H1 (cell line): ENCODE measurements around the gene SLC43A2. TPM values are rescaled to one million over a fixed set of nuclear protein-coding genes. Genes with fewer than 3 reads are reported as not detected.

Source experiments
- CTCF ChIA-PET: fragments of 300-600 bp; sonication (Branson Sonifier 250); formaldehyde crosslinking; loops from one replicate; lab custom pipeline; 2021; ENCODE audit not compliant: partially characterized antibody; lab: Charles Lee
- POLR2A ChIA-PET: fragments of 300-600 bp; sonication (Branson Sonifier 250); formaldehyde crosslinking; loops from one replicate; lab custom pipeline; 2021; ENCODE audit warnings: inconsistent platforms; ENCODE audit not compliant: partially characterized antibody; lab: Charles Lee
- DNase-seq, 2 experiments: peaks; one replicate each; pipeline versions ENCODE4 v3.0.0 to v3.0.0-alpha.2; 2010 to 2022; ENCODE audit warnings: low spot score in 2 of 2, low read depth in 1 of 2, mixed read lengths in 1 of 2
- FAIRE-seq: peaks from 2 replicates; lab custom pipeline; 2011; peaks lifted over from hg19 to GRCh38; lab: Jason Lieb, UNC
- H2AFZ ChIP-seq: 2 replicates; pipeline ENCODE4 v1.8.1; 2012; ENCODE audit warnings: low read length, inconsistent platforms
- H2AK5ac ChIP-seq: 2 replicates; pipeline ENCODE4 v1.6.1; 2013; ENCODE audit warnings: low read depth, low read length
- H2BK120ac ChIP-seq: replicated peaks from 2 replicates; pipeline ENCODE3; 2013; ENCODE audit warnings: low read depth, low read length, inconsistent platforms
- H2BK12ac ChIP-seq: 2 replicates; pipeline ENCODE4 v1.6.1; 2013; ENCODE audit warnings: low read depth, low read length
- H2BK15ac ChIP-seq: 2 replicates; pipeline ENCODE4 v1.6.1; 2013; ENCODE audit warnings: low read length
- H2BK20ac ChIP-seq: 2 replicates; pipeline ENCODE4 v1.6.1; 2013; ENCODE audit warnings: low read length
- H2BK5ac ChIP-seq: 2 replicates; pipeline ENCODE4 v1.6.1; 2013; ENCODE audit warnings: low read depth, low read length
- H3K14ac ChIP-seq: 2 replicates; pipeline ENCODE4 v1.6.1; 2013; ENCODE audit warnings: inconsistent platforms; ENCODE audit not compliant: insufficient read length
- H3K18ac ChIP-seq: 2 replicates; pipeline ENCODE4 v1.6.1; 2013; ENCODE audit warnings: low read length; ENCODE audit errors: extremely low read depth
- H3K23ac ChIP-seq: 2 replicates; pipeline ENCODE4 v1.6.1; 2013; ENCODE audit warnings: inconsistent platforms; ENCODE audit not compliant: insufficient read length
- H3K23me2 ChIP-seq: 2 replicates; pipeline ENCODE4 v1.6.1; 2013; ENCODE audit warnings: low read depth, low read length
- H3K27ac ChIP-seq: 2 replicates; pipeline ENCODE4 v1.6.1; 2011; ENCODE audit warnings: low read depth, low read length, inconsistent platforms
- H3K27me3 ChIP-seq, 4 experiments: replicated peaks in 1 of 4; 1 replicate in 1 of 4; 2 replicates in 3 of 4; pipeline versions ENCODE4 v1.6.1 to v1.8.1; 2011 to 2013; ENCODE audit warnings: low read length in 3 of 4, mild to moderate bottlenecking in 3 of 4, inconsistent platforms in 2 of 4, mixed read lengths in 2 of 4, moderate library complexity in 1 of 4; ENCODE audit not compliant: control insufficient read depth in 3 of 4, insufficient read depth in 3 of 4; ENCODE audit errors: extremely low read depth in 1 of 4
- H3K36me3 ChIP-seq, 4 experiments: 2 replicates each; pipeline versions ENCODE4 v1.6.1 to v1.8.1; 2011 to 2013; ENCODE audit warnings: mild to moderate bottlenecking in 4 of 4, low read length in 3 of 4, moderate library complexity in 2 of 4, control low read depth in 1 of 4, inconsistent platforms in 1 of 4; ENCODE audit not compliant: insufficient read depth in 4 of 4, control insufficient read depth in 2 of 4
- H3K4ac ChIP-seq: replicated peaks from 2 replicates; pipeline ENCODE3; 2013; ENCODE audit warnings: low read length, low read depth, mixed read lengths, inconsistent platforms; ENCODE audit not compliant: insufficient read length
- H3K4me1 ChIP-seq, 4 experiments: replicated peaks in 1 of 4; 1 replicate in 1 of 4; 2 replicates in 3 of 4; pipeline versions ENCODE4 v1.6.1 to v1.8.1; 2011 to 2013; ENCODE audit warnings: low read length in 3 of 4, inconsistent platforms in 2 of 4, mixed read lengths in 1 of 4; ENCODE audit not compliant: insufficient read depth in 4 of 4, control insufficient read depth in 3 of 4
- H3K4me2 ChIP-seq, 2 experiments: 2 replicates each; pipeline versions ENCODE4 v1.6.1 to v1.8.1; 2011 to 2013; ENCODE audit warnings: low read depth in 2 of 2, low read length in 2 of 2, control low read depth in 1 of 2, inconsistent platforms in 1 of 2, mild to moderate bottlenecking in 1 of 2; ENCODE audit not compliant: insufficient read depth in 1 of 2
- H3K4me3 ChIP-seq, 4 experiments: fragments of 200-600, 300-600 bp in 1 of 4; sonication (generic), shearing (Covaris generic), sonication (Bioruptor Twin) in 1 of 4; 2 replicates each; pipeline versions ENCODE4 v1.5.1 to v1.8.1; 2011 to 2016; ENCODE audit warnings: low read length in 4 of 4, low read depth in 3 of 4, control low read depth in 2 of 4, inconsistent platforms in 2 of 4, mild to moderate bottlenecking in 2 of 4, mixed read lengths in 1 of 4, moderate library complexity in 1 of 4; ENCODE audit not compliant: insufficient read depth in 2 of 4; ENCODE audit errors: extremely low read depth in 1 of 4
- H3K56ac ChIP-seq: replicated peaks from 2 replicates; pipeline ENCODE3; 2013; ENCODE audit warnings: low read depth, mild to moderate bottlenecking, mixed read lengths, low read length, inconsistent platforms; ENCODE audit not compliant: insufficient read length
- H3K79me1 ChIP-seq: 2 replicates; pipeline ENCODE4 v1.6.1; 2013; ENCODE audit warnings: low read depth, low read length, control low read depth
- H3K79me2 ChIP-seq, 2 experiments: 2 replicates each; pipeline versions ENCODE4 v1.6.1 to v1.8.1; 2012 to 2013; ENCODE audit warnings: low read length in 2 of 2, mild to moderate bottlenecking in 2 of 2, inconsistent platforms in 1 of 2; ENCODE audit not compliant: insufficient read depth in 2 of 2, control insufficient read depth in 1 of 2
- H3K9ac ChIP-seq, 4 experiments: replicated peaks in 1 of 4; 1 replicate in 1 of 4; 2 replicates in 3 of 4; pipeline versions ENCODE4 v1.6.1 to v1.8.1; 2011 to 2013; ENCODE audit warnings: low read depth in 3 of 4, low read length in 3 of 4, control low read depth in 2 of 4, mild to moderate bottlenecking in 2 of 4, moderate library complexity in 2 of 4, inconsistent platforms in 1 of 4; ENCODE audit errors: extremely low read depth in 1 of 4
- H3K9me3 ChIP-seq, 2 experiments: 2 replicates each; pipeline versions ENCODE4 v1.6.1 to v1.8.1; 2012 to 2013; ENCODE audit warnings: mild to moderate bottlenecking in 2 of 2, moderate library complexity in 2 of 2, control low read depth in 1 of 2, inconsistent platforms in 1 of 2, low read depth in 1 of 2, low read length in 1 of 2, mixed read lengths in 1 of 2; ENCODE audit not compliant: insufficient read depth in 2 of 2
- H4K20me1 ChIP-seq, 2 experiments: replicated peaks in 1 of 2; 2 replicates each; pipeline versions ENCODE3 to v1.8.1; 2011 to 2013; ENCODE audit warnings: inconsistent platforms in 2 of 2, low read length in 2 of 2, mild to moderate bottlenecking in 1 of 2; ENCODE audit not compliant: insufficient read depth in 2 of 2, control insufficient read depth in 1 of 2
- H4K5ac ChIP-seq: 2 replicates; pipeline ENCODE4 v1.6.1; 2013; ENCODE audit warnings: low read length, low read depth, mixed read lengths, inconsistent platforms; ENCODE audit not compliant: insufficient read length
- H4K8ac ChIP-seq: 2 replicates; pipeline ENCODE4 v1.8.0; 2013; ENCODE audit warnings: mild to moderate bottlenecking, moderate library complexity, low read length, inconsistent platforms; ENCODE audit not compliant: insufficient read depth; ENCODE audit errors: extremely low read depth
- H4K91ac ChIP-seq: replicated peaks from 2 replicates; pipeline ENCODE3; 2013; ENCODE audit warnings: low read length, mixed read lengths, inconsistent platforms; ENCODE audit not compliant: insufficient read length
- BCL11A ChIP-seq, 2 experiments: IDR thresholded peaks; one replicate each; pipeline ENCODE4 v1.6.1; 2011; ENCODE audit warnings: low read depth in 2 of 2, low read length in 2 of 2, mild to moderate bottlenecking in 2 of 2
- CHD1 ChIP-seq: IDR thresholded peaks from 2 replicates; pipeline ENCODE4 v1.6.1; 2012; ENCODE audit warnings: low read depth, low read length, improper control_type of control experiment
- CTCF ChIP-seq, 3 experiments: IDR thresholded peaks; 1 replicate in 2 of 3; 2 replicates in 1 of 3; pipeline versions ENCODE4 v1.5.1 to v1.6.1; 2011; ENCODE audit warnings: low read length in 3 of 3, mild to moderate bottlenecking in 3 of 3, inconsistent platforms in 2 of 3, low read depth in 1 of 3, moderate library complexity in 1 of 3; ENCODE audit not compliant: insufficient read depth in 1 of 3; ENCODE audit errors: control extremely low read depth in 1 of 3
- KDM5A ChIP-seq: fragments of 200-600 bp; IDR thresholded peaks from 2 replicates; pipeline ENCODE4 v1.7.1; 2012; ENCODE audit warnings: mild to moderate bottlenecking, low read length, inconsistent platforms, mixed read lengths
- RBBP5 ChIP-seq: IDR thresholded peaks from 2 replicates; pipeline ENCODE4 v1.7.1; 2012; ENCODE audit warnings: low read depth, mild to moderate bottlenecking, inconsistent platforms, low read length, moderate library complexity, borderline replicate concordance
- WGBS, 2 experiments: shearing (Covaris generic) in 1 of 2; methylation state at CpG; one replicate each; pipeline versions ENCODE4 v1.1.6 to v1.1.7; 2013 to 2015; ENCODE audit warnings: low lambda C conversion rate in 2 of 2, mixed read lengths in 2 of 2, inconsistent platforms in 1 of 2, low coverage in 1 of 2, missing lambda C conversion rate in 1 of 2; ENCODE audit not compliant: insufficient replicate concordance in 2 of 2, insufficient coverage in 1 of 2, insufficient read length in 1 of 2; ENCODE audit errors: extremely low coverage in 1 of 2, missing lambda C conversion rate in 1 of 2; 5-methylcytosine and 5-hydroxymethylcytosine counted together
- polyA plus RNA-seq, 7 experiments: library from polyadenylated mRNA; depleted of rRNA in 3 of 7; stranded (reverse) in 5 of 7; unstranded in 2 of 7; fragments of >200 nt in 5 of 7; fragments of 200-250 nt in 2 of 7; gene quantifications; 1 replicate in 5 of 7; 2 replicates in 1 of 7; 4 replicates in 1 of 7; pipeline versions ENCODE4 v1.2.1 to v1.2.3, GENCODE V29; 2011 to 2013; ENCODE audit warnings: missing spikeins in 2 of 7, mixed read lengths in 2 of 7
- total RNA-seq: library from RNA; stranded (reverse); fragmentation: NEBNext Ultra II Directional; extraction: Animal tissue kit (Norgen Biotek cat#: 25700); gene quantifications from 2 replicates; pipeline ENCODE4 v1.2.1, GENCODE V29; 2021

The SLC43A2 gene
- total and polyA plus RNA-seq, 2 of the 8 experiments (the other 6 are each of a cell fraction or from before 2014, with no cell fraction given), result 6.6 to 10.5 TPM

DNA sequence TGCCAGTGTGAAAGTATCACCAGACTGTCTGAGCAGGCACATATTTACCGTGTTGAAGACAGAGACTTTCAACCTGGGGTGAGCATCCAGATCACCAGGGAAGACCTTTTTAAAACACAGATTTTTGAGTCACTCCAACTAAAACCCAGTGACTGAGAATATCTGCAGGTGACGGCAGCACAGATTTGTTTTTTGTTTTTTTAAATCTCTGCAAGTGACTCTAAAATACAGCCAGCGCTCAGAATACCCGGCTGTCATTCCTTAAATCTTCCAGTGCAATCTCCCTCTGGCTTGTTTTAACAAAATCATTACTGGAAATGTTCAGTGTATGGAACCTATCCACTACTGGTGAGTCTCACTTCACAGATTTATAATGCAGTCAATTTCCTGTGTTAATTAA is 92.9 kb downstream of the SLC43A2 start:
- Histone ChIP-seq H3K36me3 (peaks cover 9 to 41% (median 30%) of the 10 kb centered on the region in 4 experiments; a peak in 7 of 8 replicates), H2BK12ac (no peak overlapping the region)
- POLR2A ChIA-PET, result interaction anchor here (0.6 kb wide), 1 partner anchor 46 kb away, joined by 3 read pairs; no protein-coding TSS in a partner anchor

More for the DNA sequence above, 92.9 kb downstream of the SLC43A2 start:
- H3K14ac ChIP-seq, result no peak overlapping the region
- no peaks in the 10 kb centered on the region for H3K79me1 ChIP-seq
- H3K4me3 ChIP-seq, result no peak overlapping the region
- H3K23ac ChIP-seq, result no peak overlapping the region
- H4K20me1 ChIP-seq, result peaks cover 3 to 4% of the 10 kb centered on the region in 2 experiments
- H2AFZ ChIP-seq, result no peak overlapping the region
- H3K4me1 ChIP-seq, result no peaks in the 10 kb centered on the region
- no peaks in the 10 kb centered on the region for H3K79me2 ChIP-seq
- H2AK5ac ChIP-seq, result no peak overlapping the region
- no peak overlapping the region for H3K4me2 ChIP-seq
- H3K9me3 ChIP-seq, result no peaks in the 10 kb centered on the region
- no peak overlapping the region for H4K8ac ChIP-seq
- H2BK15ac ChIP-seq, result no peak overlapping the region
- no peak overlapping the region for H4K5ac ChIP-seq
- DNase-seq (no peak), FAIRE-seq (no peak)
- H3K9ac ChIP-seq, result no peak overlapping the region
- H2BK20ac ChIP-seq, result no peak overlapping the region
- H2BK5ac ChIP-seq, result no peak overlapping the region
- no peaks in the 10 kb centered on the region for H3K23me2 ChIP-seq
- CTCF ChIA-PET, result interaction anchor here (0.6 to 1.4 kb wide), 2 partner anchors 19 to 117 kb away, joined by 4 to 5 read pairs; no protein-coding TSS in a partner anchor
- no peak overlapping the region for H4K91ac ChIP-seq
- no peak overlapping the region for H3K4ac ChIP-seq
- no peak overlapping the region for H3K56ac ChIP-seq
- TF ChIP-seq BCL11A (IDR thresholded peaks at IDR 0.05; ENCODE audit: low read depth in 2 of 2, low read length in 2 of 2) (no peak), CTCF (IDR thresholded peaks at IDR 0.05; ENCODE audit: control extremely low read depth in 1 of 3, insufficient read depth in 1 of 3, low read depth in 1 of 3, low read length in 3 of 3) (no peak), CHD1 (no peak), RBBP5 (no peak), KDM5A (no peak)
- H3K27ac ChIP-seq, result no peak overlapping the region
- 93% methylated on average over 4 of the region's 4 CpGs; no CpG with 5 or more reads in 1 of the 2 experiments for WGBS, 2 experiments
- H2BK120ac ChIP-seq, result no peak overlapping the region
- no peak overlapping the region for H3K18ac ChIP-seq
- no peaks in the 10 kb centered on the region for H3K27me3 ChIP-seq
